Liver (tissue), 9 donors: ENCODE data around the gene BMP7. TPM values are rescaled to one million over a fixed set of nuclear protein-coding genes. Genes with fewer than 3 reads are reported as not detected.

ENCODE experiments used
- DNase-seq: peaks from one replicate; pipeline ENCODE4 v3.0.0-alpha.2; 2017; ENCODE audit warnings: low spot score
- H3K27ac ChIP-seq, 2 donors: one replicate each; pipeline ENCODE4 v1.7.0; 2013; ENCODE audit warnings: inconsistent platforms in 2 of 2, low read length in 2 of 2, control low read depth in 1 of 2, low read depth in 1 of 2, mild to moderate bottlenecking in 1 of 2
- H3K27me3 ChIP-seq, 4 donors: one replicate each; pipeline versions ENCODE4 v1.6.1 to v1.7.0; 2013; ENCODE audit warnings: low read length in 3 of 4, inconsistent platforms in 1 of 4, mild to moderate bottlenecking in 1 of 4, moderate library complexity in 1 of 4; ENCODE audit not compliant: control insufficient read depth in 4 of 4, insufficient read depth in 4 of 4
- H3K36me3 ChIP-seq, 4 donors: one replicate each; pipeline versions ENCODE4 v1.6.1 to v1.7.0; 2013; ENCODE audit warnings: low read length in 3 of 4, mild to moderate bottlenecking in 3 of 4, low read depth in 1 of 4, moderate library complexity in 1 of 4; ENCODE audit not compliant: control insufficient read depth in 4 of 4, insufficient read depth in 3 of 4
- H3K4me1 ChIP-seq, 4 donors: one replicate each; pipeline versions ENCODE4 v1.6.1 to v1.7.0; 2013; ENCODE audit warnings: low read length in 3 of 4, mild to moderate bottlenecking in 3 of 4, moderate library complexity in 1 of 4; ENCODE audit not compliant: control insufficient read depth in 4 of 4, insufficient read depth in 4 of 4
- H3K4me3 ChIP-seq, 3 donors: one replicate each; pipeline versions ENCODE4 v1.6.1 to v1.7.0; 2013; ENCODE audit warnings: low read length in 3 of 3, control low read depth in 1 of 3, low read depth in 1 of 3, mild to moderate bottlenecking in 1 of 3
- H3K9ac ChIP-seq, 2 donors: one replicate each; pipeline ENCODE4 v1.7.0; 2013; ENCODE audit warnings: low read length in 2 of 2, mild to moderate bottlenecking in 2 of 2, moderate library complexity in 2 of 2, control low read depth in 1 of 2, low read depth in 1 of 2
- H3K9me3 ChIP-seq, 4 donors: one replicate each; pipeline versions ENCODE4 v1.6.1 to v1.7.0; 2013; ENCODE audit warnings: low read length in 3 of 4; ENCODE audit not compliant: control insufficient read depth in 4 of 4
- ATF3 ChIP-seq: IDR thresholded peaks from 2 replicates; pipeline ENCODE4 v1.6.1; 2016; ENCODE audit warnings: antibody characterized with exemption
- CTCF ChIP-seq: fragments of 150-350 bp; IDR thresholded peaks from 2 replicates; pipeline ENCODE4 v1.5.1; 2017; ENCODE audit warnings: improper control_type of control experiment, low read depth, low read length; ENCODE audit not compliant: missing input control
- EGR1 ChIP-seq, 2 donors: IDR thresholded peaks; 2 replicates each; pipeline ENCODE4 v1.6.1; 2016 to 2018; ENCODE audit warnings: antibody characterized with exemption in 2 of 2, low read depth in 2 of 2
- GABPA ChIP-seq, 2 donors: IDR thresholded peaks in 1 of 2; conservative IDR thresholded peaks in 1 of 2; 2 replicates each; pipeline ENCODE4 v1.6.1; 2016; ENCODE audit warnings: antibody characterized with exemption in 2 of 2, mild to moderate bottlenecking in 1 of 2, moderate library complexity in 1 of 2
- HNF4A ChIP-seq, 2 donors: conservative IDR thresholded peaks; 2 replicates each; pipeline ENCODE4 v1.6.1; 2016; ENCODE audit warnings: antibody characterized with exemption in 2 of 2, mild to moderate bottlenecking in 2 of 2
- HNF4G ChIP-seq: IDR thresholded peaks from 2 replicates; pipeline ENCODE4 v1.6.1; 2016; ENCODE audit warnings: antibody characterized with exemption
- JUND ChIP-seq, 2 donors: IDR thresholded peaks; 2 replicates each; pipeline ENCODE4 v1.6.1; 2016; ENCODE audit warnings: antibody characterized with exemption in 2 of 2
- MAX ChIP-seq: IDR thresholded peaks from 2 replicates; pipeline ENCODE4 v1.6.1; 2016; ENCODE audit warnings: antibody characterized with exemption
- NR2F2 ChIP-seq: IDR thresholded peaks from 2 replicates; pipeline ENCODE4 v1.6.1; 2016; ENCODE audit warnings: antibody characterized with exemption
- RAD21 ChIP-seq, 2 donors: IDR thresholded peaks; 2 replicates each; pipeline ENCODE4 v1.6.1; 2016; ENCODE audit warnings: antibody characterized with exemption in 2 of 2, mild to moderate bottlenecking in 2 of 2
- REST ChIP-seq: IDR thresholded peaks from 2 replicates; pipeline ENCODE4 v1.6.1; 2016; ENCODE audit warnings: antibody characterized with exemption, mild to moderate bottlenecking
- RXRA ChIP-seq, 2 donors: IDR thresholded peaks; 2 replicates each; pipeline ENCODE4 v1.6.1; 2017 to 2018; ENCODE audit warnings: antibody characterized with exemption in 2 of 2, mild to moderate bottlenecking in 1 of 2
- TAF1 ChIP-seq: conservative IDR thresholded peaks from 2 replicates; pipeline ENCODE4 v1.6.1; 2016; ENCODE audit warnings: antibody characterized with exemption, mild to moderate bottlenecking
- ZBTB33 ChIP-seq: IDR thresholded peaks from 2 replicates; pipeline ENCODE4 v1.6.1; 2016; ENCODE audit warnings: antibody characterized with exemption
- WGBS: extraction: QIAGEN DNeasy Blood & Tissue Kit; methylation state at CpG from one replicate; pipeline ENCODE4 v1.1.7; 2013; 5-methylcytosine and 5-hydroxymethylcytosine counted together
- polyA plus RNA-seq, 2 donors: library from polyadenylated mRNA; stranded (reverse) in 1 of 2; unstranded in 1 of 2; fragments of 200-250 nt in 1 of 2; fragments of >200 nt in 1 of 2; fragmentation: Nextera tagmentation in 1 of 2; extraction: Ambion mirVana in 1 of 2; gene quantifications; one replicate each; pipeline versions ENCODE4 v1.2.1 to v1.2.3, GENCODE V29; 2013 to 2015
- total RNA-seq, 2 donors: library from RNA; depleted of rRNA; stranded (reverse); fragments of >200 nt; gene quantifications; one replicate each; pipeline ENCODE4 v1.2.3, GENCODE V29; 2014
- donor health status: healthy.
- donor health status: healthy.
- donor health status: healthy.
- donor health status: healthy.
- donor health status: healthy.

Gene BMP7
- total and polyA plus RNA-seq, 4 donors = not detected

GRCh38 chr20:57139342-57140093 is 126.9 kb downstream of the BMP7 start (continued):
- no peak for TF ChIP-seq CTCF
- TF ChIP-seq TAF1 = no peak
- TF ChIP-seq RXRA (IDR thresholded peaks at IDR 0.05) = no peak
- no peak for TF ChIP-seq MAX
- no peak for TF ChIP-seq JUND (IDR thresholded peaks at IDR 0.05)
- TF ChIP-seq HNF4A (conservative IDR thresholded peaks at IDR 0.05) = no peak

GRCh38 chr20:57138198-57138995 is 128.0 kb downstream of the BMP7 start:
- TF ChIP-seq HNF4G (no peak), TAF1 (no peak), ATF3 (no peak)
- Histone ChIP-seq H3K9me3 (no peaks in the 10 kb centered on the region), H3K27me3 (no peaks in the 10 kb centered on the region), H3K9ac (no peak overlapping the region), H3K4me1 (no peaks in the 10 kb centered on the region), H3K36me3 (no peaks in the 10 kb centered on the region), H3K27ac (no peak overlapping the region), H3K4me3 (no peak overlapping the region)
- WGBS = 88% methylated on average over 17 of the region's 17 CpGs
- DNase-seq = no peak

GRCh38 chr20:57137676-57138075 is 128.8 kb downstream of the BMP7 start:
- DNase-seq = no peak
- TF ChIP-seq CTCF (no peak), ZBTB33 (no peak), REST (no peak), ATF3 (no peak), EGR1 (IDR thresholded peaks at IDR 0.05; ENCODE audit: low read depth in 2 of 2) (no peak), RAD21 (IDR thresholded peaks at IDR 0.05) (no peak), HNF4G (no peak), GABPA (IDR thresholded peaks at IDR 0.05 in 1 of 2, conservative IDR thresholded peaks at IDR 0.05 in 1 of 2) (no peak), RXRA (IDR thresholded peaks at IDR 0.05) (no peak), NR2F2 (no peak), MAX (no peak)
- H3K4me1 ChIP-seq = no peaks in the 10 kb centered on the region
- H3K4me3 ChIP-seq = no peak overlapping the region
- WGBS = 93% methylated on average over 1 of the region's 1 CpG
- no peaks in the 10 kb centered on the region for H3K27me3 ChIP-seq
- H3K9ac ChIP-seq = no peak overlapping the region
- no peaks in the 10 kb centered on the region for H3K9me3 ChIP-seq
- no peak overlapping the region for H3K27ac ChIP-seq
- no peaks in the 10 kb centered on the region for H3K36me3 ChIP-seq
